ENCODE data around the gene DCD.

GRCh38 chr12:54631988-54632728 lies 16.0 kb downstream of the DCD start:
- TF ChIP-seq CTCF (IDR thresholded peaks at IDR 0.05; ENCODE audit: low read depth, low read length, poor library complexity, severe bottlenecking) (peak; percentile 47), EZH2phosphoT487 (IDR thresholded peaks at IDR 0.05; ENCODE audit: borderline replicate concordance, low read length) (no peak)

Data from DOHH2 (cell line).